NCI-H1436 treated with DMSO at 0.1 percent for 48 hours (cell line): ENCODE results near the gene EIF4EBP2.

Experiments
- DNase-seq: peaks from one replicate; lab custom pipeline; 2025; lab: John Stamatoyannopoulos, UW

Gene EIF4EBP2

GRCh38 chr10:70404036-70404786 lies at the start of gene EIF4EBP2:
TSS of gene EIF4EBP2 (plus strand) at chr10:70404145. CDS start at chr10:70404402, 257 bp downstream.
- peak; percentile 81 for DNase-seq

GRCh38 chr10:70354556-70354955 lies 49.4 kb upstream of the EIF4EBP2 start:
- no peak for DNase-seq

- DNase-seq = no peak
Measured at GRCh38 chr10:70355051-70356021, 48.6 kb upstream of the EIF4EBP2 start.

- DNase-seq = no peak
Measured at GRCh38 chr10:70357565-70357964, 46.4 kb upstream of the EIF4EBP2 start.

GRCh38 chr10:70358446-70358845 lies 45.5 kb upstream of the EIF4EBP2 start:
- no peak for DNase-seq

- no peak for DNase-seq
Measured at GRCh38 chr10:70359017-70359550, 44.9 kb upstream of the EIF4EBP2 start.

- DNase-seq = no peak
Measured at GRCh38 chr10:70360215-70360614, 43.7 kb upstream of the EIF4EBP2 start.

- DNase-seq = no peak
Measured at GRCh38 chr10:70362328-70362727, 41.6 kb upstream of the EIF4EBP2 start.

GRCh38 chr10:70363292-70363691 lies 40.7 kb upstream of the EIF4EBP2 start:
- no peak for DNase-seq

GRCh38 chr10:70363971-70364771 lies 39.8 kb upstream of the EIF4EBP2 start:
- DNase-seq = peak; percentile 8

- DNase-seq = no peak
Measured at GRCh38 chr10:70364772-70365091, 39.2 kb upstream of the EIF4EBP2 start.

GRCh38 chr10:70367195-70367796 lies 36.6 kb upstream of the EIF4EBP2 start:
- DNase-seq = no peak

- no peak for DNase-seq
Measured at GRCh38 chr10:70368774-70369482, 35.0 kb upstream of the EIF4EBP2 start.

- DNase-seq = no peak
Measured at GRCh38 chr10:70369498-70370018, 34.4 kb upstream of the EIF4EBP2 start.

- DNase-seq = no peak
Measured at GRCh38 chr10:70370766-70371165, 33.2 kb upstream of the EIF4EBP2 start.

GRCh38 chr10:70371846-70372245 lies 32.1 kb upstream of the EIF4EBP2 start:
- DNase-seq = no peak

- no peak for DNase-seq
Measured at GRCh38 chr10:70374775-70375614, 28.9 kb upstream of the EIF4EBP2 start.

GRCh38 chr10:70376436-70377378 lies 27.2 kb upstream of the EIF4EBP2 start:
- no peak for DNase-seq

GRCh38 chr10:70378122-70378521 lies 25.8 kb upstream of the EIF4EBP2 start:
- DNase-seq = no peak
